ENCODE data around the gene RPRD2. TPM values are rescaled to one million over a fixed set of nuclear protein-coding genes. Genes with fewer than 3 reads are reported as not detected.

The RPRD2 gene
- total RNA-seq, 1 donor from 2014 or later = 26.0 TPM

DNA sequence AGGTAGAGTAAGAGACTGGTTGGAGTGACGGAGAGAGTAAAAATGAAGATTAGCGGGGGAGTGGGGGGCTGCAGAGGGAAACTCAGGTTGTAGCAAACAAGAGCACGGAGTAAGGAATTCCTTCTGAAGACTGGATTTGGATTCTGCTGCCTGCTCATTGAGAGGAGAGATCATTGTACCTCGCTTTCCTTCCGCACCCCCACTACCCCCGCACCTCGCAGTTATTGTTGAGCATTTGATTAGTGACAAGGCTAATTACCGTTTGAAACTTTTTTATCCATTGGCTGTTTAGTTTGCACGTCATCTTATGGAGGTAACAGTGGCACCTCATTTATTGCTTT lies 42.2 kb upstream of the RPRD2 start:
- peak overlapping the region; percentile 91 for H3K4me2 ChIP-seq (ENCODE audit: low read length)
- peaks cover 18% of the 10 kb centered on the region for H4K20me1 ChIP-seq (ENCODE audit: insufficient read depth, low read length)
- DNase-seq (ENCODE audit: low read depth) = no peak
- Mint-ChIP-seq H3K9me3 (ENCODE audit: unreplicated experiment) (peaks cover 2% of the 10 kb centered on the region), H3K27ac (ENCODE audit: unreplicated experiment) (peak overlapping the region; percentile 96), H3K36me3 (ENCODE audit: low read depth, unreplicated experiment) (peaks cover 7% of the 10 kb centered on the region), H3K4me3 (ENCODE audit: unreplicated experiment) (peak overlapping the region; percentile 100), H3K4me1 (ENCODE audit: low read depth, unreplicated experiment) (peaks cover 3% of the 10 kb centered on the region), H3K27me3 (ENCODE audit: low read depth, unreplicated experiment) (no peaks in the 10 kb centered on the region)
- TF ChIP-seq, protein P1, sequence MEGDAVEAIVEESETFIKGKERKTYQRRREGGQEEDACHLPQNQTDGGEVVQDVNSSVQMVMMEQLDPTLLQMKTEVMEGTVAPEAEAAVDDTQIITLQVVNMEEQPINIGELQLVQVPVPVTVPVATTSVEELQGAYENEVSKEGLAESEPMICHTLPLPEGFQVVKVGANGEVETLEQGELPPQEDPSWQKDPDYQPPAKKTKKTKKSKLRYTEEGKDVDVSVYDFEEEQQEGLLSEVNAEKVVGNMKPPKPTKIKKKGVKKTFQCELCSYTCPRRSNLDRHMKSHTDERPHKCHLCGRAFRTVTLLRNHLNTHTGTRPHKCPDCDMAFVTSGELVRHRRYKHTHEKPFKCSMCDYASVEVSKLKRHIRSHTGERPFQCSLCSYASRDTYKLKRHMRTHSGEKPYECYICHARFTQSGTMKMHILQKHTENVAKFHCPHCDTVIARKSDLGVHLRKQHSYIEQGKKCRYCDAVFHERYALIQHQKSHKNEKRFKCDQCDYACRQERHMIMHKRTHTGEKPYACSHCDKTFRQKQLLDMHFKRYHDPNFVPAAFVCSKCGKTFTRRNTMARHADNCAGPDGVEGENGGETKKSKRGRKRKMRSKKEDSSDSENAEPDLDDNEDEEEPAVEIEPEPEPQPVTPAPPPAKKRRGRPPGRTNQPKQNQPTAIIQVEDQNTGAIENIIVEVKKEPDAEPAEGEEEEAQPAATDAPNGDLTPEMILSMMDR (IDR thresholded peaks at IDR 0.05; ENCODE audit: insufficient read depth, low read depth, low read length) = no peak
- TF ChIP-seq EZH2 (IDR thresholded peaks at IDR 0.05; ENCODE audit: insufficient read depth, low read length) = no peak
- H3K9ac ChIP-seq (ENCODE audit: low read length) = peak overlapping the region; percentile 93
- FAIRE-seq = no peak
- peaks cover 6% of the 10 kb centered on the region for H3K4me1 ChIP-seq (ENCODE audit: insufficient read depth, low read length)
- H3K4me3 ChIP-seq (ENCODE audit: insufficient read depth, low read depth, low read length) = peak overlapping the region; percentile 95
- peaks cover 20% of the 10 kb centered on the region for H3K36me3 ChIP-seq (ENCODE audit: insufficient read depth, low read length)
- peak overlapping the region; percentile 81 for H3K27ac ChIP-seq (ENCODE audit: low read depth, low read length)
- H3K27me3 ChIP-seq (ENCODE audit: insufficient read depth, low read length) = no peaks in the 10 kb centered on the region
- H3K9me3 ChIP-seq (ENCODE audit: insufficient read depth, low read depth, low read length) = no peaks in the 10 kb centered on the region
- peaks cover 53% of the 10 kb centered on the region for H3K79me2 ChIP-seq (ENCODE audit: insufficient read depth, low read length)
- H2AFZ ChIP-seq (ENCODE audit: low read depth, low read length) = peak overlapping the region; percentile 89

DNA sequence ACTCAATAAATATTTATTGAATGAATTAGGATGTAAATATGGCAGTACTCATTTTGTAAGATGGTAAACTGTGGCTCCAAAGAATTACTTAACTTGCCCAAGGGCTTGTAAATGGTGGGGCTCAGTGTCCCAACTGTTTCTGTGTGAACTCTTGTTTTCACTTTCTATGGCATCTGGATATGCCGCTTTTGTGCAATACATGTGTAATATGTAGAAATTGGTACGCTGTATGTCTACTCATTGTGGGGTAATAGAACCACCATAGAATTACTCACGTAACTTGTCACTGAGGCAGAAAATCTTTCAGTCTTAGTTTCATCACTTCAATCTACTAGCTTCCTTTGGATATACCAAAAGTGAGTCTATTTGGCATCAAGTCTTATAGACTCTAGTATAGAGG lies 41.6 kb upstream of the RPRD2 start:
- Histone ChIP-seq H2AFZ (ENCODE audit: low read depth, low read length) (no peak overlapping the region), H3K36me3 (ENCODE audit: insufficient read depth, low read length) (peaks cover 24% of the 10 kb centered on the region), H3K9ac (ENCODE audit: low read length) (peak overlapping the region; percentile 93), H3K9me3 (ENCODE audit: insufficient read depth, low read depth, low read length) (no peaks in the 10 kb centered on the region), H3K4me1 (ENCODE audit: insufficient read depth, low read length) (peaks cover 6% of the 10 kb centered on the region), H3K4me2 (ENCODE audit: low read length) (peak overlapping the region; percentile 91), H3K27me3 (ENCODE audit: insufficient read depth, low read length) (no peaks in the 10 kb centered on the region), H4K20me1 (ENCODE audit: insufficient read depth, low read length) (peaks cover 21% of the 10 kb centered on the region), H3K79me2 (ENCODE audit: insufficient read depth, low read length) (peaks cover 55% of the 10 kb centered on the region), H3K4me3 (ENCODE audit: insufficient read depth, low read depth, low read length) (peak overlapping the region; percentile 95), H3K27ac (ENCODE audit: low read depth, low read length) (peak overlapping the region; percentile 81)
- FAIRE-seq (no peak), DNase-seq (ENCODE audit: low read depth) (no peak)
- TF ChIP-seq, protein P1 (IDR thresholded peaks at IDR 0.05; ENCODE audit: insufficient read depth, low read depth, low read length) = no peak
- TF ChIP-seq EZH2 (IDR thresholded peaks at IDR 0.05; ENCODE audit: insufficient read depth, low read length) = no peak
- no peaks in the 10 kb centered on the region for H3K27me3 Mint-ChIP-seq (ENCODE audit: low read depth, unreplicated experiment)
- H3K27ac Mint-ChIP-seq (ENCODE audit: unreplicated experiment) = no peak overlapping the region
- peaks cover 2% of the 10 kb centered on the region for H3K9me3 Mint-ChIP-seq (ENCODE audit: unreplicated experiment)
- peaks cover 7% of the 10 kb centered on the region for H3K36me3 Mint-ChIP-seq (ENCODE audit: low read depth, unreplicated experiment)
- H3K4me3 Mint-ChIP-seq (ENCODE audit: unreplicated experiment) = peak overlapping the region; percentile 100
- H3K4me1 Mint-ChIP-seq (ENCODE audit: low read depth, unreplicated experiment) = peaks cover 3% of the 10 kb centered on the region

DNA sequence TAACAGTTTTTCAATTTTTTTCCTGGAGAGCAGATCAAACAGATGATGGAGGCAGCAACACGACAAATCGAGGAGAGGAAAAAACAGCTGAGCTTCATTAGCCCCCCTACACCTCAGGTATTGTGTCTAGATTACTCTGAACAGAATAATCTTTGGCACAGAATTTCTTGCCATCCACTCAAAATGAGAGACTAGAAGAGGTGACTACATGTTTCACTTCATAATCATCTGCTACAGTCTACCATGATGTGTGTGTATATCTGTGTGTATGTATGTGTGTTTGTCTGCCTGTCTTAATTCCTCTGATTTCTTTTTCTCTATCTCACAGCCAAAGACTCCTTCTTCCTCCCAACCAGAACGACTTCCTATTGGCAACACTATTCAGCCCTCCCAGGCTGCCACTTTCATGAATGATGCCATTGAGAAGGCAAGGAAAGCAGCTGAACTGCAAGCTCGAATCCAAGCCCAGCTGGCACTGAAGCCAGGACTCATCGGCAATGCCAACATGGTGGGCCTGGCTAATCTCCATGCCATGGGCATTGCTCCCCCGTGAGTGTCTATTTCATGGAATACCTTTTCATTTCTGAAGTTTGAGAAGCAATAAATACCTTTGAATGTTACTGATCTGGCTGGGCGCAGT lies 31.2 kb upstream of the RPRD2 start:
- Histone ChIP-seq H3K27ac (ENCODE audit: low read depth, low read length) (no peak overlapping the region), H3K4me3 (ENCODE audit: insufficient read depth, low read depth, low read length) (no peak overlapping the region), H3K9me3 (ENCODE audit: insufficient read depth, low read depth, low read length) (no peaks in the 10 kb centered on the region), H2AFZ (ENCODE audit: low read depth, low read length) (no peak overlapping the region), H3K36me3 (ENCODE audit: insufficient read depth, low read length) (peaks cover 57% of the 10 kb centered on the region), H3K9ac (ENCODE audit: low read length) (no peak overlapping the region), H3K4me1 (ENCODE audit: insufficient read depth, low read length) (no peaks in the 10 kb centered on the region), H3K4me2 (ENCODE audit: low read length) (no peak overlapping the region), H3K79me2 (ENCODE audit: insufficient read depth, low read length) (peaks cover 7% of the 10 kb centered on the region), H3K27me3 (ENCODE audit: insufficient read depth, low read length) (no peaks in the 10 kb centered on the region), H4K20me1 (ENCODE audit: insufficient read depth, low read length) (peaks cover 11% of the 10 kb centered on the region)
- no peaks in the 10 kb centered on the region for H3K4me1 Mint-ChIP-seq (ENCODE audit: low read depth, unreplicated experiment)
- H3K27me3 Mint-ChIP-seq (ENCODE audit: low read depth, unreplicated experiment) = no peaks in the 10 kb centered on the region
- FAIRE-seq = no peak
- H3K27ac Mint-ChIP-seq (ENCODE audit: unreplicated experiment) = no peak overlapping the region
- TF ChIP-seq, protein P1 (IDR thresholded peaks at IDR 0.05; ENCODE audit: insufficient read depth, low read depth, low read length) = no peak
- TF ChIP-seq EZH2 (IDR thresholded peaks at IDR 0.05; ENCODE audit: insufficient read depth, low read length) = no peak
- DNase-seq (ENCODE audit: low read depth) = no peak
- H3K36me3 Mint-ChIP-seq (ENCODE audit: low read depth, unreplicated experiment) = peaks cover 23% of the 10 kb centered on the region
- no peaks in the 10 kb centered on the region for H3K9me3 Mint-ChIP-seq (ENCODE audit: unreplicated experiment)
- H3K4me3 Mint-ChIP-seq (ENCODE audit: unreplicated experiment) = no peak overlapping the region

All from astrocyte (in vitro differentiated cells and primary cell).